ENCODE data around the gene FKBP11. TPM values are rescaled to one million over a fixed set of nuclear protein-coding genes. Genes with fewer than 3 reads are reported as not detected.
"Not testable (repeated sequence)": the region's sequence is repeated elsewhere in the genome, so short reads cannot be mapped to it uniquely, and the experiment has no call there.

Gene FKBP11
- total RNA-seq, 3 donors from 2014 or later, result 16.9 to 41.3 (median 22.9) TPM

- Histone ChIP-seq H3K36me3 (ENCODE audit: low read depth) (no peaks in the 10 kb centered on the region), H3K4me3 (no peak overlapping the region), H3K4me1 (ENCODE audit: low read depth) (peaks cover 4% of the 10 kb centered on the region), H3K9me3 (no peaks in the 10 kb centered on the region)
- DNase-seq, result no peak
- intact Hi-C loops (cut with DNase I, micrococcal nuclease), result no loop called here
- TF ChIP-seq CTCF (IDR thresholded peaks at IDR 0.05), result no peak
- no peak for ATAC-seq
Measured at GRCh38 chr12:48880647-48881046, 44.6 kb downstream of the FKBP11 start.

GRCh38 chr12:48878548-48878947 is 46.7 kb downstream of the FKBP11 start:
- Histone ChIP-seq H3K4me3 (no peak overlapping the region), H3K36me3 (ENCODE audit: low read depth) (no peaks in the 10 kb centered on the region), H3K9me3 (no peaks in the 10 kb centered on the region), H3K4me1 (ENCODE audit: low read depth) (peaks cover 2% of the 10 kb centered on the region)
- no peak for DNase-seq
- intact Hi-C loops (cut with DNase I, micrococcal nuclease), result no loop called here
- TF ChIP-seq CTCF (IDR thresholded peaks at IDR 0.05), result no peak
- ATAC-seq, result no peak

GRCh38 chr12:48875944-48876515 is 49.3 kb downstream of the FKBP11 start:
- H3K9me3 ChIP-seq, result no peaks in the 10 kb centered on the region
- no peak overlapping the region for H3K4me3 ChIP-seq
- TF ChIP-seq CTCF (IDR thresholded peaks at IDR 0.05), result no peak
- H3K36me3 ChIP-seq (ENCODE audit: low read depth), result no peaks in the 10 kb centered on the region
- intact Hi-C loops (cut with DNase I, micrococcal nuclease), result no loop called here
- no peaks in the 10 kb centered on the region for H3K4me1 ChIP-seq (ENCODE audit: low read depth)
- DNase-seq, result no peak
- ATAC-seq, result no peak

DNA sequence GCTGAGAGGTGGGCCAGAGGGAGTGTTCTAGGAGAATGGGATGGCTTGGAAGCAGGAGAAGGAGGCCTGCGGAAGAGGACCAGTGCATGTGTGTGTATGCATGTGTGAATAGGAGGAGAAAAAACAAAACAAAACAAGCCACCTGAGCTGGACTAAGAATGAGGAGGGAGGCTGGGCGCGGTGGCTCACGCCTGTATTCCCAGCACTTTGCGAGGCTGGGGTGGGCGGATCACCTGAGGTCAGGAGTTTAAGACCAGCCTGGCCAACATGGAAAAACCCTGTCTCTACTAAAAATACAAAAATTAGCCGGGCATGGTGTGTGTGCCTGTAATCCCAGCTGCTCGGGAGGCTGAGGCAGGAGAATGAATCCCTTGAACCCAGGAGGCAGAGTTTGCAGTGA is 51.8 kb downstream of the FKBP11 start:
- intact Hi-C loops (cut with DNase I, micrococcal nuclease); H3K36me3 ChIP-seq (ENCODE audit: low read depth); ATAC-seq; H3K4me1 ChIP-seq (ENCODE audit: low read depth); H3K4me3 ChIP-seq; H3K9me3 ChIP-seq; DNase-seq: not testable (repeated sequence)

DNA sequence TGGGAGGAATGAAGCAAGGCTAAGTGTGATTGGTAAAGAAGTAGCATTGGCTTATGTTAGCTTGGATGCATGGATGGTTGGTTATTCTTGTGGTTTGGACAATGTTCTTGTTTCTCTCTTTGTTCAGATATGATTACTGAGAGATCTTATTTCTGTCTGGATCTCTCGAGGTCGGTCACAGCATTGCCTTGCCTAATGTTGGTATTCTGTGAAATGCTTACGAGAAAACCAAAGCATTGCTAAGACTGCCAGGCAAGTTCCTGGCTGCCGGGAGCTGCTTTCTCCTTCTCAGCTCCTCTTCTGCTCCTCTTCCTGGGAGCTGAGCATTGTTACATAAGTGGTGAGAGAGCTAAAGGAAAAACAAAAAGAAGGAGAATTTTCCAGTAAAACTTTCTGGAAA is 52.2 kb downstream of the FKBP11 start:
- no peak for ATAC-seq
- Histone ChIP-seq H3K36me3 (ENCODE audit: low read depth) (no peaks in the 10 kb centered on the region), H3K9me3 (no peaks in the 10 kb centered on the region), H3K4me3 (no peak overlapping the region), H3K4me1 (ENCODE audit: low read depth) (no peaks in the 10 kb centered on the region)
- intact Hi-C loops (cut with DNase I, micrococcal nuclease), result no loop called here
- no peak for DNase-seq
- no peak for TF ChIP-seq CTCF (IDR thresholded peaks at IDR 0.05)

Other genes starting within 250 kb of the FKBP11 start
- 10 to 100 TPM; 18.3 to 25.8 (median 22.6) TPM for gene KANSL2, start 243.3 kb downstream of the FKBP11 start, total RNA-seq
- gene CCNT1, start 208.8 kb downstream of the FKBP11 start, total RNA-seq, result 10 to 100 TPM; 25.7 to 40.9 (median 31.1) TPM
- 100 to 1,000 TPM in 2 of 3 donors, 10 to 100 TPM in 1; 91.6 to 207 (median 102) TPM for gene ADCY6, start 136.4 kb downstream of the FKBP11 start, total RNA-seq
- gene CACNB3, start 107.0 kb downstream of the FKBP11 start, total RNA-seq, result 10 to 100 TPM; 31.8 to 49.4 (median 45.1) TPM
- gene DDX23, start 73.3 kb downstream of the FKBP11 start, total RNA-seq, result 100 to 1,000 TPM in 1 of 3 donors, 10 to 100 TPM in 2; 70.0 to 105 (median 91.0) TPM
- gene RND1, start 59.6 kb downstream of the FKBP11 start, total RNA-seq, result 1 to 10 TPM; 1.1 to 3.5 (median 2.4) TPM
- gene ARF3, start 32.0 kb upstream of the FKBP11 start, total RNA-seq, result 100 to 1,000 TPM; 207 to 280 (median 266) TPM
- 1 to 10 TPM in 1 of 3 donors, under 1 TPM in 2; 0.49 to 1.1 (median 0.76) TPM for gene WNT10B, start 46.2 kb upstream of the FKBP11 start, total RNA-seq
- gene WNT1, start 52.8 kb upstream of the FKBP11 start, total RNA-seq, result not detected
- under 1 TPM in 1 of 3 donors, not detected in 2; 0.12 TPM for gene DDN, start 73.9 kb upstream of the FKBP11 start, total RNA-seq
- gene PRKAG1, start 93.3 kb upstream of the FKBP11 start, total RNA-seq, result 10 to 100 TPM; 51.5 to 60.1 (median 52.2) TPM
- gene KMT2D, start 135.3 kb upstream of the FKBP11 start, total RNA-seq, result 100 to 1,000 TPM in 1 of 3 donors, 10 to 100 TPM in 2; 83.3 to 102 (median 88.5) TPM
- gene RHEBL1, start 144.5 kb upstream of the FKBP11 start, total RNA-seq, result under 1 TPM; 0.23 to 0.58 (median 0.38) TPM
- under 1 TPM; 0.26 to 0.54 (median 0.46) TPM for gene DHH, start 169.3 kb upstream of the FKBP11 start, total RNA-seq
- 10 to 100 TPM; 46.1 to 77.4 (median 68.1) TPM for gene LMBR1L, start 185.4 kb upstream of the FKBP11 start, total RNA-seq
- gene TUBA1B, start 205.9 kb upstream of the FKBP11 start, total RNA-seq, result 100 to 1,000 TPM; 391 to 679 (median 491) TPM